ENCODE measurements around the gene ACSM5.
"Not testable (repeated sequence)": the region's sequence is repeated elsewhere in the genome, so short reads cannot be mapped to it uniquely, and the experiment has no call there.

ACSM5 gene

DNA sequence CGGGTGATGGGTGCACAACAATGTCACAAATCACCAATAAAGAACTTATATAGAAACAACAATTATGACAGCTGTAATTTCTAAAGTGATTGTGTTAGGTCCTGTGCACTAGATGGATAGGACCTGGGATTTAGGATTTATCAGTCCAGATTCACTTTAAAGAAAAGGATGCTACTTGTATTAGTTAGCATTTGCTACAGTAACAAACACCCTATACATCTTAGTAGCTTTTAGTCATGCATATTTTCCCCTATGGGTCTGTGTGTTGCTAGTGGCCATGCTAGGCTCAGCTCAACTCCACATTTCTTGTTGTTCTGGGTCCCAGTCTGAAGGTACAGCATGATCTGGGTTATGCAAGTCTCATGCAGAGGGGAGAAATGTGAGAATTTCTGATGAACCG lies 49.9 kb downstream of the ACSM5 start:
- DNase-seq = not testable (repeated sequence)

DNA sequence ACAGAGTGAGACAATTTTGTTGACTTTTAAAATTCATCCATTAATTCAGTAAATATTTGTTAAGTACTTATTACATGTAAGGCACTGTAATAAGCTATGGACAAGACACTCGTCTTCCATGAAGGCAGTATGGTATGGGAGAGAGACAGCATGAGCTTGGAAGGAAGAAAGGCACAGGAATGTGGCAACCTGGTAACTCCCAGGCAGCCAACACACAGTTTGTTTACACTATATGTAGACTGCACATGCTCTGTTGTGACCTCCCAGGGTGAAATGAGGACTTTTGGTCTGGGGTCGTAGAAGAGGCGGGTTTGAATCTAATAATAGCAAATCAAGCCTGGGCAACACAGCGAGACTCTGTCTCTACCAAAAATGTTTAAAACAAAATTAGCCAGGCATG lies 51.0 kb downstream of the ACSM5 start:
- DNase-seq = not testable (repeated sequence)

DNA sequence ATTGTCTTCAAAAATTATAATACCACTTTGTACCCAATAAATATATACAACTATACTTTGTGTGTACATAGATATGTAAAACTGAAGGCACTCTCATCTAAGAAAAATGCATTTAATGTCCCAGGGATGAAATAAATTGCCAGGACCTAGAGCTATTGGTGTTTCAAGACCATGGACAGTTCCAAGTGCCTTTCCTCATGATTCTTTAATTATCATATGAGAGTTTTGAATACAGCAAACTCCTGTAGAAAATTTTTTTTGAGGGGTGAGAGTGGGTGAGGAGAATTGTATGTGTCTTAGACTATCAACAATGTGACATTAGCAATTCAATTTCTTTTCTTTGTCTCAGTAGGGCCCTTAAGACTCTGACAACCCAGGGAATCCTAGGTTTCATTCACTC lies 59.6 kb downstream of the ACSM5 start:
- not testable (repeated sequence) for DNase-seq

DNA sequence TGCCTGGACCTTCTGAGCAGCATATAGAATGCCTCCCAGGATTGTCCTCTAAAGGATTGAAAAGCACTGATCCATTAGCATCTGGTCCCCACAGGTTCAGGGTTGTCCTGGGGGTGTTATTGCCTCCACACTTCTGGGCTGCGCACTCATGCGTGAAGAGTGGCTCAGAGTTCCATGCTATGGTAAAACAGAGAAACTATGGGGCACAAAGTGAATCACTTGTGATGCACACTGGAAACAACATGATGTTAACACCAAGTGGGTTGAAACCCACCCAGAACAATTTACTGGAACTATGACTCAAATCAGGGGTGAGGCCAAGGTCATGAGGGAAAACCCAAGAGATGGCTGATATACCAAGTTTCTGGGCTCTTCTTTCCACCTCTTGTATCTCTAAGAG lies 60.6 kb downstream of the ACSM5 start:
- DNase-seq = not testable (repeated sequence)

DNA sequence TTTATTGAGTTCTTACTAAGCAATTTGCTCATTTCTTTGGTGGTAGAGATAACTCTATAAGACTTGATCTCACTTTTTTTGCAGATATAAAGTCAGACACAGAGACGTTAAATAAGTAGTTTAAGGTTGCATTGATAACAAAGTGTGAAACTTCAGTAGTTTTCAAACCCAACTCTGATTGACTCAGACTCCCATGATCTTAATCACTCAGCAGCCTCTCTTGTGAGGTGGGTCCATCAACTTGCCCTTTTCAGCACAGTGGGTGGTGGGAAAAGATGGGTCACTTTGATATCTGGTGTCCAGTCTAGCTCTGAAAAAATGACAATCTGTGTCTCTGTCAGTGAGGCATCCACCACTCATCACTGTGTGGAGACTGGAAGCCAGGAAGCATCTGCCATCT lies 61.4 kb downstream of the ACSM5 start:
- not testable (repeated sequence) for DNase-seq

DNA sequence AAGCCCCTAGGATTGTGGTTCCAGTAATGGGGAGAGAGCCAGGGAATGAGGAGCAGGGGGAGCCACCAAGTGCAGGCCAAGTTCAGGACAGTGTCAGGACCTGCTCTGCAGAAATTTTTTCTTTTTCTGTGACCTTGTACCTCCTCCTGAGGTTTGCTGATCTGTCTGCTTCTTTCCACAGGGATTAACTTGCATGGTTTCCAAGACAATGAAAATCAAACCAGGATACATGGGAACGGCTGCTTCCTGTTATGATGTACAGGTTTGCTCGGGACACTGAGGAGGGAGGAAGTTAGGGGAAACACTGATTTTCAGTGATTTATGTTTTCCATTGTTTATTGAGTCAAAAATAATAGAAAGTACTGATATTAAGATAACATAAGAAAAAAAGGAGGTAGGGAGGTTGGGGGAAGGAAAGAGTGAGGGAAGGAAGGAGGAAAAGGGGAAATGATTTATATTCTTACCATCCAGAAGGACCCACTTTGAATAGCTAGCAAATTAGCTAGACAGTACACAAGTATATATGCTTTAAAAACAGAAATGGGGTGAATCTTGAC lies 67.9 kb downstream of the ACSM5 start:
- DNase-seq = not testable (repeated sequence)

DNA sequence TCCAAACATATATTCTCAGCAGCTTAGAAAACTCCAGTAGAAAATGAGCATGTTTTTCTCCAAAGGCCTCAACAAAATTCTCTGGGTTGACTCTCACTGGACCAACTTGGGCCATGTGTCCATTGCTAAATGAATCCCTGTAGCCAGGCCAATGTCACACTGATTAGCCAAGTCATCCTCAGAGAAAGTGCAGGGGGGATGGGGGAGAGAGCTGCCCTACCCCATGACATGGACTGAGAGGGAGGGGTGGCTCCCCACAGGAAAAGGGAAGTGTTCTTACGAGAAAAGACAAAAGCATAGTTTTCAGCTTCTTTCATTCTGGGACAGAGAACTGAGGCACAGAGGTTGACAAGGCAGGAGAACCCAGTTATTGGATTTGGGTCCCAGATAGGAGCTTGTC lies 74.7 kb downstream of the ACSM5 start:
- not testable (repeated sequence) for DNase-seq

DNA sequence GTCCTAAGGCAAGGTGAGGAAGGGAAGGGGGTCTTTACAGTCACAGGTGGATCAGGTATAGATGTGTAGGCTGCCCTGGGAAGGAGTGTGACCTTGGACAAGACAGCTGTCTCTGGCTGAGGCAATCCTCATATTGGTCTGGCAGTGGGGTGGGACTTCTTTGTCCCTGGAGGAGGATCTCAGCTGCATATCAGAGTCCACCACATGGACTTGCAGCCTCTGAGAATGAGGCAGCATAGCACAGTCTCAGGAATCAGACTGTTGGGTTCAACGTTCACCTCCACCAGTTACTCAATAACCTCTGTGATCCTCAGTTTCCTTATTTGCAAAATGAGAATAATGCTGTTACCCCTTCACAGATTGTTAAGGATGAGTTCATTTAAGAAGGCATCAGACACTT lies 75.4 kb downstream of the ACSM5 start:
- no peak for DNase-seq

DNA sequence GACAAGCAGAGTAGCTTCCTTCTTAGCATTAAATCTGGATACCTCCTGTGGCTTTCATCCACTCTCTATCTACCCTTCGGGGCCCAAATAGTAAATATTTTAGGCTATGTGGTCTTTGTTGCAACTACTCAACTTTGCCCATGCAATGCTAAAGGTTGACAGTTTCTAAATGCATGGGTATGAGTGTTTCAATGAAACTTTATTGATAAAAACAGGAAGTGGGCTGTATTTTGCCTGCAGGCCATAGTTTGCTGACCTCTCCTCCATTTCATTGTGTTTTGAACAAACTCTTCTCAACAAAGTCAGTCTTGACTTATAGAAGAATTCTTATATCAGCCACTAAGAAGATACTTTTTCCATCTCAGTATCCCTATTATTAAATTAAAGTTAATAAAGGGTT lies 76.1 kb downstream of the ACSM5 start:
- DNase-seq = no peak

Data from NCI-H510A (cell line).